Stimulated activated CD4-positive, alpha-beta T cell treated with anti-CD3 and anti-CD28 coated beads, Interleukin-2, amount 100 ng/mL, for 4 hours (primary cell): Measurements from ENCODE around the gene ATL2.
A peak's percentile ranks its signal among the peaks of the same experiment; 100 is the strongest.
"Not testable (repeated sequence)": the region's sequence is repeated elsewhere in the genome, so short reads cannot be mapped to it uniquely, and the experiment has no call there.

ENCODE experiments used
- DNase-seq: peaks from one replicate; pipeline ENCODE4 v3.0.0-alpha.2; 2020; ENCODE audit warnings: low read depth

Gene ATL2

DNA sequence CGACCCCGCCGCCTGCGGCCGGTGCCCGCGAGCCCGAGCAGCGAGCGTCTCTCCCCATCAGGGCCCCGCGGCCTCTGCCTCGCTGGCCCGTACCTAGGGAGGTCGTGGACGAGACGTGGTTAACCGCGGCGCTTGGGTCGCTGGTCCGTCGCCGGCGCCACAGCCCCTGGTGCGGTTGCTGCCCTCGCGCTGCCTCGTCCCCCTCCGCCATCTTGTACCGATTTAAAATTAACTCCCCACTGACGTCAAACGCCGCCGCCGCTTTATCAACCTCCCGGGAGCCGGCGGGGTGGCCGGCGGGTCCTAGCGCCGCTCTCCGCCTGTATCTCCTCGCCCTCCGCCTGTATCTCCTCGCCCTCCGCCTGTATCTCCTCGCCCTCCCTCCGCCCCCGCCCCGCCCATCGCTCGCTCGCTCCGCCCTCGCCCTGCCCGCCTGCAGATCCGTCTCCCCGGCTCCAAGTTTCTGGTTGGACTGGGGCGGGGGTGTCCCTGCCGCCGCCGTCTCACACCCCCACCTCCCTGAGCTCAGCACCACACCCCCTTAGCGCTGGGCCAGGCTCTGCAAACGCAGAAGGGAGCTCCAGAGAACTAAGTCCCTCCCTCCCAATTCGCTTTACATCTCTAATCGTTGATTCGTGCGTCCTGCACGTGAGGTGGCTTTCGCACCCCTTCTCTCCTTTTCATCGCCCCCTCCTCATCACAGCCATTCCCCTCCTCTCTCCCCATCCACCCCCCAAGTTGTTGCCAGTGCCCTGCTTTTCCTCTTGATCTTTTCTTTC, at the start of gene ATL2:
ATL2 (minus strand) TSS at position 224 of the 779 bp plus-strand sequence; CDS start at position 211, 13 bp downstream.
- DNase-seq: peak; percentile 92

DNA sequence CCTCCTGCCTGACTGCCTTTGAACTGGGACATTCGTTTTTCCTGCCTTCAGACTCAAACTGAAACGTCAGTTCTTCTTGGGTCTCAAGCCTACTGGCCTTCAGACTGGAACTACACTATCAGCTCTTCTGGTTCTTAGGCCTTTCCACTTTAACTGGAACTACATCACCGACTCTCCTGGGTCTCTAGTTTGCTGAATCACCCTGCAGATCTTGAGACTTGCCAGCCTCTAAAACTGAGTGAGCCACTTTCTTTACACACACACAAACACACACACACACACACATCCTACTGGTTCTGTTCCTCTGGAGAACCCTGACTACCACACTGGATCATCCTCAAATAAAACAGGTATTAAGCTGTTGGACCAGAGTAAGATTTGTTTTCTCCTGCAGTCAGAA, 46.7 kb upstream of the ATL2 start:
- no peak for DNase-seq

DNA sequence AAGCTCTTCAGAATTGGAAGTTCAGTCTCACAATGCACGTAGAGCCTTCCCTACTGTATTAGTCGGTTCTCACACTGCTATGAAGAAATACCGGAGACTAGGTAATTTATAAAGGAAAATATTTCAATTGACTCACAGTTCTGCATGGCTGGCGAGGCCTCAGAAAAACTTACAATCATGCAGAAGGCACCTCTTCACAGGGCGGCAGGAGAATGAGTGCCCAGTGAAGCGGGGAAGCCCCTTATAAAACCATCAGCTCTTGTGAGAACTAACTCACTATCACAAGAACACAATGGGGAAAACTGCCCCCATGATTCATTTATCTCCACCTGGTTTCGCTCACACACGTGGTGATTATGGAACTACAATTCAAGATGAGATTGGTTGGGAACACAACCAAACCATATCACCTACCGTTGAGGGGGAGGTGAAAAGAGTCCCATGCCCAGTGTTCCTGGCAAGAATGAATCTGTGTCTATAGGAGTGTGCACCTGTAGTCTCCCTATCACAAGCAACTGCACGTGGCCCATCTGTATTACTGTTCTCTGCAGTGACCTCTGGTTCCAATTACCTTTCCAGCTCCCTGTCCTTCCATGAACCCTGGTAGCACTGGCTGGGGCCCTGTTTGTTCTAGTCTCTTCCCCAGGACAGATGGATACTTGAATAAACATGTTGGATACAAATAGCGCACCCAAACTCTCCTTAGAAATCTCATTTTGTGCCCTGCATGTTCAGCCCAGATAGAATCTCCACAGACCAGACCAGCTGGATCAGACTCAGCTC, 44.4 kb upstream of the ATL2 start:
- no peak for DNase-seq

DNA sequence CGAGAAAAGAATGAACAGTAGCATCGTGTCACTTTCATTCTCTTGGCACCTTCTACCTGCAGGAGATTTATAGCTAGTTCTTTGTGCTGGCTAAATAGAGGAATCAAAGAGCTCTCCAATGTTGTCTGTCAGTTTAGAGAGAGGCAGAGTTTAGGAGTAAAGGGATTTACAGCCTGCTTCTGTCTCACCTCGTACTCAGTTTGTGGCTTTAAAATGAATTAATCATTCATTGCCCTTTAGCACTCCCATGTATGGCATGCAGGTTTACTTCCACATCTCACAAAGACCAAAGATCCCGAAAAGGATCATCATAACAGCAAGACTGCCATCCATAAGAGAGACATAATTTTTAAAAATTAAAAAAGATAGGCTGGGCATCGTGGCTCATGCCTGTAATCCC, 42.4 kb upstream of the ATL2 start:
- DNase-seq: no peak

DNA sequence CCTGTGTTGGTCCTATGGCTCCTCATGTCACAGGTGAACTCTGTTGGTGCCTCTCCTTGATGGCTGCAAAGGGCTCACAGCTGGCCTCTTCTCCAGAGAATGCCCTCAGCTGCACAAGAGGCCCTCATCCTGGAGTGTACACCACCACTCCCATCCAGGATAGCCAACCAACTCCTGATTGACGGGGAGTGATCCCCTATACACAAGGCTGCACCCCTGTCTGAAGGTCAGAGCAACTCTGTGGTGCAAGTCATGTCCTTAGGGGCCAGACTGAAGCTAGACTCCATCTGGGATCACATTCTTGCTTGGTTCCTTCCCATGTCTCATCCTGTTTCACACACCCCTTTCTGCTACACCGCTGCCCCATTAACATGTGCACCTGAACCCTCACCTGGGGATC, 41.7 kb upstream of the ATL2 start:
- no peak for DNase-seq

DNA sequence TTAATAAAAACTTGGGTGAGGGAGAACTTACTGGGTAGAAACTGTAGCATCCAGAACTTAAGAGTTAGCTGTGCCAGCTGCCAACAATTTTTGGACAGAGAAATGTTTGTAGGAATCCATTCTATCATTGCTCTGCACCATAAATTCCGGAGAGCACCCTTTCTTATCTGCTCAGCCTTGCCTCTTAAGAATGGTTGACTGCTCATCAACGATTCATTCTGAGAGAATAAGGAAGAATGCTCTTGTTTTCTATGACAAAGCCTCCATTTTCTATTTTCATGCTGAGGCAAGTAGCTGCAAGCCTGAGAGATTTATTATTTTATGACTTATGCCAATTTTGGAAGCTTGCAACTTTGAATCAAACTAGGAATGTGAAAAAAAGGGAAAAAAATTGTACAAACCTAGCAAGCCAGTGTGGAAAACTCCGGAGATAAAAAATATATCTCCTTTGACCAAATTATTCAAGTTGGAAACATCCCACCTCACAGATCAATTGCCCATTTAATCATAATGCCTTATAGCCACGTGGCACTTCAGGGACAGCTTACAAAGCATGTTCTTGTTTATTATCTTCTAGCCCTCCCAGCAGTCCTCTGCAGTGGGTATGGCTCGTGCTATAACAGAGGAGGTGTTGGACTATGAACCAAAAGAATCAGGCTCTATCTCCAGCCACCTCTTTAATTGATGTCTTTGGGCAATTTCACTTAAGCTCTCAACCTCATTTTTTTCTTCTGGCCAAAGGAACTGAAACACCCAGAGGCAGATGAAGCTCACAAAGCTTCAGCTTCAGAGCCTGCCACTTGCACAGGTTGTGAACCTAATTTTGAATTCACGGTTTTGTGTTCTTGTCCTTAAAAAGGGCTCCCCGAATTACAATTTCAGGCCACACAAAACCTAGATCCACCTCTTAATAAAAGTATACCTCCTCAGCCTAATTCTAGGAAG, 40.9 kb upstream of the ATL2 start:
- no peak for DNase-seq

DNA sequence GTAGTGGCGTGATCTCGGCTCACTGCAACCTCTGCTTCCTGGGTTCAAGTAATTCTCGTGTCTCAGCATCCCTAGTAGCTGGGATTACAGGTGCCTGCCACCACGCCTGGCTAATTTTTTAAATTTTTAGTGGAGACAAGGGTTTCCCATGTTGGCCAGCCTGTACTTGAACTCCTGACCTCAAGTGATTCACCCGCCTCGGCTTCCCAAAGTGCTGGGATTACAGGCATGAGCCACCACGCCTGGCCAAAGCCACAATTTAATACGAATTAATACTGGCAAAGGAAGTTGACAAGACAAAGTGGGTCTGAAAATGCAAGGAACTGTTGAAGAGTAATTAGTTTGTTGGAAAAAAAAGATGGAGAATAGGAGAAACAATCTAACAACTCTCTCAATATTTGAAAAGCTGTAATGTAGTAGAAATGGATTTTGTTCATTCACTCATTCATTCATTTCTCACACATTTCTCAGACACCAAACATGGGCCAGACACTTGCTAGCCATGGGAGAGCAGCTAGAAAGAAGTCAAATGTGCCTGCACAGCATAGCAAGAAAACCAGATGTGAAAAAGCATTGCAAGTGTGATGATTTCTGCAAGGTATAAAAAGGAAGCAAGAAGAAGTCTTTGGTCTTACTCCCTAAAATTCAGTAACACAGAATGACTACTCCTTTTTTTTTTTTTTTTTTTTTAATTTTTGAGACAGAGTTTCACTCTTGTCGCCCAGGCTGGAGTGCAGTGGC, 39.4 kb upstream of the ATL2 start:
- DNase-seq: no peak

DNA sequence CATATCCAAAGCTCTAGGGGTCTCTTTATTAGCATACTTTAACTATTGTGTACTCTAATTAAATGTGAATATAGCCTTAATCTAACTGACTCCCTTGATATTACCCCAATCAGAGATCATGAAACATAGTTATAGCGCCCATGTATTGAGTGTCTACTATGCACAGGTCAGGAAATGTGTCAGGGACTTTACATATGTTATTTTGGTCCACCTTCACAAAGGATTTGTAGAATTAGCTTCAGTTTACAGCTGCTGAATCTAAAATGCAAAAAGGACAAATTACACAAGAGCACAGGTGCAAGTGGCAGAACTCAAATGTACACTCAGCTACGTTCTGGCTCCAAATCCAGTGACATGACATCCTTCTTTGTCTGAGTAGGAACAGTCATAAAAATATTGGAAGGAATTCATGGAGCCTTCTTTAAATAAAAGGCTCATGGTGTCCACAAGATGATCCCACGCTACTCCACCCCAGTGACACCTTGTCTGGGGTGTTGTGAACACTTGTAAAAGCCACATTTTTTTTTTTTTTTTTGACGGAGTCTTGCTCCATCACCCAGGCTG, 38.7 kb upstream of the ATL2 start:
- no peak for DNase-seq

DNA sequence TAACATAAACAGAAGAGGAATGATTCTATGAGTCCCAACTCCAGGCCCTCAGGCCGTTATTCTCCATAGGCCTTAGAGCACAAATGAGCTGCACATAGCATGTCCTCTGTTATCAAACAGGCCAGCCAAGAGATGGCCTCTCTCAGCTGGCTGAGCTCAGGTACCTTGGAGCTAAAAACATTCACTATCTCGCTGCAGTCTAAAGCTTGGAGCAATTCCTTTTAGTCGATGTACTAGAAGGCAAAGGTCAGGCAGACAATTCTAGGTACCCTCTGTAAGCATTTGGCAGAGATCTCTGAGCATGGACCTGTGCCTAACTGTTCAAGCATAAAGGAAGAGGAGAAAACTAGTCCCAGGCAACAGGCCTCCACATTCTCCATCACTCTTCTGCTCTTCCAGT, 38.0 kb upstream of the ATL2 start:
- DNase-seq: no peak

DNA sequence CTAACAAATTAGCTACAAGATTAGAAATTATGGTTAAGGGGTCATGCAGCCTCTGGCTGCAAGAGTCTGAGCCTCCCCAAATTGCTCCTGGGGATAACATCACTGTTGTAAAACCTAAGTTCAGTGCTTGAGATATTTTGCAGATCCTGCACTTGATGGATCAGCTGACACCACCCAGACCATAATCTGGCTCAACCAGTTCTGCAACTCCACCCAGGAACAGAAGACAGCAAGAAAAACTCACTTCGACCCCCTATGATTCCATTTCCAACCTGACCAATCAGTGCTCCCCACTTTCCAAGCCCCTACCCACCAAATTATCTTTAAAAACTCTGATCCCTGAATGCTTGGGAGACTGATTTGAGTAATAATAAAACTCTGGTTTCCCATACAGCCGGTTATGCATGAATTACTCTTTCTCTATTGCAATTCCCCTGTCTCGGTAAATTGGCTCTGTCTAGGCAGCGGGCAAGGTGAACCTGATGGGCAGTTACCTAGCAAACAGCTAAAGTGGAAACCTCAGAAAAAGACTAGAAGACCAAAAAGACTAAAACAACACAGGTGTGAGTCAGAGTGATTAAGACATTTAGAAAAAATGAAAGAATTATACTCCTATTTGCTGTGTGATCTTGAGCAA, 35.3 kb upstream of the ATL2 start:
- DNase-seq: not testable (repeated sequence)

DNA sequence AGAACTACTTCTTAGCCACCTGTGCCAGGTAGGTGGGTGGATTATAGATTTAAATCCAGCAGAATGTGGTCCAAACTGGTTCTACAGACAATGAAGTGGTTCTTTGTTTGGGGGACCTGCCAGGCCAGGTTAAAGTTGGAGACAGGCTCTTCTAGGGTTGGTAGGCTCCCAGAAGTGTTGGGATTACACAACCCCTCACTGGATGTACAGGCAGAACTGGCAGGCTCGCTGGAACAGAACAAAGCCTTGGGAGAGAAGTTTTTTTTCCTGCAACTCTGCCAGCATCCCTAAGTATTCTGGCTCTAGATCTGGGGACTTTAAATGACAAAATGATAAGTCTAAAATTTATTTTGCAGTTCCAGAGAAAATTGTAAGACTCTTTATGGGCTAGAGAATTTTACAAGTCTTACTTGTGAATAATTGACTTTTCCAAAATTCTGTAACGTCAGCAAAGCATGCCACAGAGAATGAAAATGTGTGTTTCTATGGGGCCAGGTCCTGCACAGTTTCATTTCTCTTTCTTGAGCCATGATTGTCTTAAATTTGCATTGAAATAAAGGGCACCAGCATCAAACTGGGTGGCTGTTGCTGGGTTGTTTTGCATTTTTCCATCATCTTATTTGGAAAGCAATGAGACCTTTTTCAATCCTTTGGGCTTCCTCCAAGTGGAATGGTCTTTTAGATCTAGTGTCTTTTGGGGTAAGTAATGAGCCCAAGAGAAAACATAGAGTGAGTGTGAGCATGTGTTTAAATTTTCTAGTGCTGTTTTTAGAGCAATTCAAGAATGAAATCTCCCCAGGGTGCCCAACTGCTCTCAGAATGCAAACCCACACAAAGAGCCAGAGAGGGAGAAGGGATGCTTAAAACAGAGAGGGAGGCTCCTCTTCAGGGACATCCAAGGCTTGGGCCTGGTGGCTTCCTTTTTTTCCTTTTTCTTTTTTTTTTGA, 32.4 kb upstream of the ATL2 start:
- no peak for DNase-seq

DNA sequence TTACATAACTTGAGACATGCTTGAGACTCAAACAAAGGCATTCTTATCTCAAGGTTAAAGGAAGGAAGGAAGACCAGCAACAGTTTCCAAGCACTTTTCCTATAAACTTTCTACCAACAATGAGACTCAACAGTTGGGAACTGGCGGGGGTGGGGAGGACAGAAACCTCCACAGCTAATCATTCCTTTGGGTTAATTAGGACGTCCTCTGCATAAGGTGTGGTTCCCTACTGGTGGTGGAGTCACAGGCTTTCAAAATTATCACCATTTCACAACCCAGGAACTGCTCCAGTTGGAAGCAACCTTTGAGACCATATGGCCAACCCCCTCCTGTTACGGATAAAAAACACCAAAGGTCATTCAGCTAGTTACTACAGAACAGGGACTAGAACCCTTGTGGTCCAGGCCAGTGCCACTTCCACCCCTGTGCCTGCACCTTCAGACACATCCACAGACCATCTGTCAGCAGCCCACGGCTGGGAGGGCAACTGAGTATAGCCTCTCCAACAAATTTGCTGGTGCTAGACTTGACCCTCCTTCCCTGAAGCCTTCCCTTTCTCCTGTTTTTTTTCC, 30.1 kb upstream of the ATL2 start:
- no peak for DNase-seq

DNA sequence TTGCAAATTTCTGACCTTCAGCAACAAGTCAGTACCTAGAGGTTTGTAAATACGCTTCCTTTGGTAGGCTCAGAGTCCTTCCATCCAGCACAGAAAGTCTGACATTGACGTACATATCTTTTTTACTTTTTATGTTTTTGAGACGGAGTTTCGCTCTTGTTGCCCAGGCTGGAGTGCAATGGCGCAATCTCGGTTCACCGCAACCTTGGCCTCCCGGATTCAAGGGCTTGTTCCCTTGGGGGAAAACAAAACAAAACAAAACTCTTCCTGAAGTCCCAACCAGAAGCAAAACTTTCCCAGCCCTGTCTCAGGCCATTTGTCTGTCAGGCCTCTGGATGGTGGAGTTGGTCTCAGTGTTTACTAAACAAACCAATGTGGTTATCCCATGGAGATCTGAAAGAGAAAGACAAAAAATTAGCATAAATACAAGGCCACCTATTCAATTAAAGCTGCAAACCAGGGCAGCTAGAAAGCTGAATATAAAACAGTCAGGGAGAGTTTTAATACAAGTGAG, 29.6 kb upstream of the ATL2 start:
- no peak for DNase-seq

DNA sequence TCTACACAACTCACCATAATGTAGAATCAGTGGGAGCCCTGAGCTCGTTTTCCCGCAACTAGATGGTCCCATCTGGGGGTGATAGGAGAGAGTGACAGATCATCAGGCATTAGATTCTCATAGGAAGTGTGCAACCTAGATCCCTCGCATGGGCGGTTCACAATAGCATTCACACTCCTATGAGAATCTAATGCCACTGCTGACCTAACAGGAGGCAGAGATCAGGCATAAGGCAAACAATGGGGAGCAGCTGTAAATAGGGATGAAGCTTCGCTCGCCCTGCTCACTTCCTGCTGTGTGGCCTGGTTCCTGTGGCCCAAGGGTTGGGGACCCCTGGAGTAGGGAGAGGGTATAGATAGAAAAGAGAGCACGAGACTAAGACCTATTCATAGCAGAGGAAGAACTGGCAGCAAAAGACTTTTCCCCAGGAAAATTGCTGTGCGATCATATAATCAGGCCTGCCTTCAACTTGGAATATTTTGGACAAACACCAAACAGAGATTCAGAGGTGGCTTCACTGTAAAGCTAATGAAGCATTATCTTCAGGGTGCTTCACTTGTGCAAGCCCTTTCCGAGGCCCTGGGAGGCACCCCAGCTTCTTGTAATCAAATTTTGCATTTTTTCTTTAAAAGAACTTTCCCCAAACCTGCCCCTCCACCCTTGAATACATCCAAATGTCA, 29.0 kb upstream of the ATL2 start:
- no peak for DNase-seq

DNA sequence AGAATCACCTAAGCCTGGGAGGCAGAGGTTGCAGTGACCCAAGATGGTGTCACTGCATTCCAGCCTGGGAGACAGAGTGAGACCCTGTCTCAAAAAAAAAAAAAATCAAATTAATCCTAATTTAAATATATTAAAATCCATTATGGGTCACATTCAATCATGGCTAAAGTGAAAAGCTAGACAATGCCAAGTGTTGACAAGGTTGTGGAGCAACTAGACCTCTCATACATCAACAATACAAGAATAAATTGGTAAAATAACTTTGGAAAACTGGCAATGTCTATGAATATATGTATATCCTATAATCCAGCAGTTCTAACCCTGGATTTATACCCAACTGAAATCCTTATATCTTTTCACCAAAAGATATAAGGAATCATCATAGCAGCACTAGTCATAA, 23.4 kb upstream of the ATL2 start:
- no peak for DNase-seq

DNA sequence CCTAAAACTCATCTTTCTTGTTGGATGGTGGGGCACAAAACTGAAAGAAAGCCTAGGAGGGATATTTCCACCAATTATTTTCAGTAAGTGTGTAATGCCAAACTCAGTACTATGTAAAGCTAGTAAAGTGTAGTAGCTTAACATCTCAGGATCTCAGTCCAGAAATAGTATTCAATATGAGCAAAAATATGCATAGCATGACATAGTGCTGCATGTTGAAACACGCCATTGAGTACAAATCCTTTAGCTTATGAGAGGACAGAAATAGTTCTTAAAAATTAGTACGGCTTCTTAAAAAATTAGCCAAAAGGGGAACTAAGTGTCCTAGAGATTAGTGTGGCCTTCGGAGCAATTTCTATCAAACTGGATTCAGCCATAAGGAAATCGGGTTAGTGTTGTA, 21.7 kb upstream of the ATL2 start:
- DNase-seq: no peak

DNA sequence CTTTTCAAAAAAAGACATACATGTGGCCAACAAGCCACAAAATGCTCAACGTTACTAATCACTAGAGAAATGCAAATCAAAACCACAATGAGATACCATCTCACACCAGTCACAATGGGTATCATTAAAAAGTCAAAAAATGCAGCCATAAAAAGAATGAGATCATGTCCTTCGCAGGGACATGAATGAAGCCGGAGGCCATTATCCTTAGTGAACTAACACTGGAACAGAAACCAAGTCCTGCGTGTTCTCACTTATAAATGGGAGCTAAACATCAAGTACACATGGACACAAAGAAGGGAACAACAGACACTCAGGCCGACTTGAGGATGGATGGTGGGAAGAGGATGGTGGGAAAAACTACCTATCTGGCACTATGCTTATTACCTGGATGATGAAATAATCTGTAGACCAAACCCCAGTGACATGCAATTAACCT, 17.8 kb upstream of the ATL2 start:
- DNase-seq: no peak

DNA sequence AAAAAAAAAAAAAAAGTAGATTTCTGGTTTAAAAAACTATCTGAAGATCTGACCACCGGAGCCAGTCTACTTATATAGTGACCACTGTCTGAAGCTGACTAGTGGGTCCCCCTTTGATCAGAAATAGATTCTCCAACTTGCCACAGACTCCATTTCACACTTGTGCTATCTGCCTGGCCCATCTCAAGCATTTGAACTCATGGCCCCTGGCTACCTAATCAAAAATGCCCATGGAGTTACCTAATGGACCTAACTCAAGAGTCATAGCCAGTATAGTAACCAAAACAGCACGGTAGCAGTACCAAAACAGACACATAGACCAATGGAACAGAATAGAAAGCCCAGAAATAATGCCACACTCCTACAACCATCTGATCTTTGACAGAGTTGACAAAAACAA, 17.0 kb upstream of the ATL2 start:
- no peak for DNase-seq
